Endothelial cell of hepatic sinusoid (primary cell): Measurements from ENCODE around the gene CYTH1.
"Not testable (repeated sequence)": the region's sequence is repeated elsewhere in the genome, so short reads cannot be mapped to it uniquely, and the experiment has no call there.

ENCODE experiments used
- in situ Hi-C: cut with HindIII; loops from 2 replicates; pipeline ENCODE4 v1.10.0; 2017; ENCODE audit warnings: low sequenced_read_pairs

The CYTH1 gene

GRCh38 chr17:78790552-78790951 lies 8.5 kb upstream of the CYTH1 start:
- in situ Hi-C loops: no loop called here

GRCh38 chr17:78789663-78790181 lies 7.6 kb upstream of the CYTH1 start:
- in situ Hi-C loops: no loop called here

DNA sequence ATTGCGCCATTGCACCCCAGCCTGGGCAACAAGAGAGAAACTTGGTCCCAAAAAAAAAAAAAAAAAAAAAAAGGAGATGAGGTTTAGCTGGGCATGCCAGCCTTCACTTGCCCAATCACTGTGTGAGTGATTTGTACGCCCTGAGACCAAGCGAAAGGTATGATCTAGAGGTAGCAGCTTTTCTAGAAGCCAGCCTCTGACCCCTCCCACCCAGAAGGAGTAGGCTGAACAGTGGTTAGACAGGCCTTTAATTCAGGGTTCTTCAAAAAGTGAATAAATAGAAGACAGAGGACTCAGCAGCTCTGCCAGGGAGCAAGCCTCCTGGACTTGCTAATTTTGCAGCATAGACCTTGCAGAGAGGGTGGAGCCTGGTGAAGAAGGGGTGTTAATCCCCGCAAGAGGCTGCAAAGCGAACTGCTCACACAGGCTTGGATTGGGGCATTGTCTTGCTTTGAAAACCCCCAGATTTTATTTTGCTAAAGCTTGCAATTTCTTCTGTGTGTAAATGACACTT lies 7.1 kb upstream of the CYTH1 start:
- in situ Hi-C loops: no loop called here

DNA sequence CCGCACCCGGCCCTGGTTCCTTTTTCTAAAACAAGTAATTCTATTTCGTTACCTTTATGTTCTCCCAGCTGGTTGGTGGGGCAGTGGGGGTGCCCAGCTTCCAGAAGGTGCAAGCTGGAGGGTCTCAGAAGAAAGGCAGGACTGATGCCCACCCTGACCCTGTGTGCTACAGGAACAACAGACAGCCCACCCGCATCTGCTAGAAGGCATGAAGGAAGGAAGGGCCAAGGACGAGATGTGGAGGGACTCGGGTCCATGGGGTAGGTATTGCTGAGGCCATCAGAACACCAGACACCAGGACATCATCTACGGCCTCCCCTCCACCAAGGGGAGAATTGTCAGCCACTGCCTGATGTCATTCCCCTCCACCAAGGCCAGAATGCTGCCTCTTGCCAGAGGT lies 6.4 kb upstream of the CYTH1 start:
- in situ Hi-C loops: no loop called here

- in situ Hi-C loops: no loop called here
Observed at GRCh38 chr17:78787444-78787843, 5.4 kb upstream of the CYTH1 start.

DNA sequence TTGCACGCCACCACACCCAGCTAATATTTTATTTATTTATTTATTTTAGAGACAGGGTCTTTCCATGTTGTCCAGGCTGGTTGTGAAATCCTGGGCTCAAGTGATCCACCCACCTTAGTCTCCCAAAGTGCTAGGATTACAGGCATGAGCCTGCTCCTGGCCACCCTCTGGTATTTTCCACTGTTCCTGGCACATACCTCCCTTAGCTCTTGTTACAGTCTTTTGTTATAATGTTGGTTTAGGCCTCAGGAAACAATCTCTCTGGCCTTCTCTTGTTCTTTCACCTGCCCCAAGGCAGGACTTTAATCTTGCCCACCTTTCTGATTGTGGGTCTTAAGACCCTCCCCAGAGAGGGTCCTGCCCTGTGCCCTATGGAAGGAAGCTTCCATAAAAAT lies 3.6 kb upstream of the CYTH1 start:
- in situ Hi-C loops: no loop called here

GRCh38 chr17:78785011-78785662 lies 3.1 kb upstream of the CYTH1 start:
- in situ Hi-C loops: no loop called here

GRCh38 chr17:78784352-78784751 lies 2.3 kb upstream of the CYTH1 start:
- in situ Hi-C loops: no loop called here

DNA sequence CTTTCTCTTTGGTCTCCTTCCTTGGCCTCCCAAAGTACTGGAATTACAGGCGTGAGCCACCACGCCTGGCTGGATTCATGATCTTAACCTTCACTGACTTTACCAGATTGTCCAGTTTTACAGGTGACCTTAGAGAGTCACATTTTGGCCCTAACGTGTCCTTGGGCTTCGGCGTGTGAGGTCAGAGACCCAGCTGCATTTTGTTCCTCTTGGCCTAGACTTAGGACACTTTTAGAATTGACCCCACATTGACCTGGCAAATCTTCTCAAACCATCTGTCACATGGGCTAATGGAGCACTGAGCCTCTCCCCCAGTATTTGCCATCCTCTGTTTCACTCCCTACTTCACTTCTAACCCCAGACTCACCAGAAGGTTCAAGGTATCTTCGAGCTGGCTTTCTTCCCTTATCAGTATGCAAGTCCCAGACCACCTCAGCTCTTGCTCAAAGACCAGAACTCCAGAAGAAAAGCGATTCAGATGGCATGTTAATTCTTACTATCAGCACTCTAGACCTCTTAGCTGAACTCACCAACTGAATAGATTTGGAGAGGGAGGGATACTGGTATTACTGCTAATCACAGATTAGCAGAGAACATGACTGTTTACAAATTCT lies 1.7 kb upstream of the CYTH1 start:
- in situ Hi-C loops: no loop called here

GRCh38 chr17:78781104-78781892 lies 775 bp downstream of the CYTH1 start:
- in situ Hi-C loops: no loop called here

- in situ Hi-C loops: no loop called here
Observed at GRCh38 chr17:78780335-78780734, 1.7 kb downstream of the CYTH1 start.

- in situ Hi-C loops: no loop called here
Observed at GRCh38 chr17:78779850-78780249, 2.2 kb downstream of the CYTH1 start.

- in situ Hi-C loops: not testable (repeated sequence)
Observed at GRCh38 chr17:78779286-78779651, 2.8 kb downstream of the CYTH1 start.

GRCh38 chr17:78777881-78778280 lies 4.2 kb downstream of the CYTH1 start:
- in situ Hi-C loops: no loop called here

DNA sequence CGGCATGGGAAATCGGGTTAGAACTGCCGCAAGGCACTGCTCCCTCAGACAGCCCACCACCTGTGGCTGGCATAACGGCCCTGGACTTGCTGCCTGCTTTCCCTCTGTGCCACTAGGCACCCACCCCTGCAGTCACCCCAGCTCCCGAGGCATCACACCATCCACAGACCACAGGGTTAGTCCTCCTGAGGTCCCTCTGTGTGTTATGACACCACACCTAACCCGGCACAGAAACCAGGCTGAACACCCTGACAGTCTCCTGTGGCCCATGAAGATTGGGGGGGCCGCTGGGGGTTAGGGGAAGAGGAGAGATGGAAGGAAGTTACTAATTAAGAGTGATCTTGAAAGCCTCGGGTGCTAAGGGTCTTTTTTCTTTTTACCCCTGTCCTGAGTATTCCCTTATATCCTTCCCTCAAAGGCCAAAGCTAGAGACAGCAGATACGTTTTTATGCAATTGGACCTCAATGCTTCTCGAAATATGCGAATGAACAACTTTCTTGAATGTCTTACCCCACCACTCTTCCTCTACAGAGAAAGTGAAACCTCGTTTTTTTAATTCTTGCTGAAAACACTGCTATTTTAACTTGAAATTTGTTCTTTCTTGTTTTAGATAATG lies 7.0 kb downstream of the CYTH1 start:
- in situ Hi-C loops: no loop called here

DNA sequence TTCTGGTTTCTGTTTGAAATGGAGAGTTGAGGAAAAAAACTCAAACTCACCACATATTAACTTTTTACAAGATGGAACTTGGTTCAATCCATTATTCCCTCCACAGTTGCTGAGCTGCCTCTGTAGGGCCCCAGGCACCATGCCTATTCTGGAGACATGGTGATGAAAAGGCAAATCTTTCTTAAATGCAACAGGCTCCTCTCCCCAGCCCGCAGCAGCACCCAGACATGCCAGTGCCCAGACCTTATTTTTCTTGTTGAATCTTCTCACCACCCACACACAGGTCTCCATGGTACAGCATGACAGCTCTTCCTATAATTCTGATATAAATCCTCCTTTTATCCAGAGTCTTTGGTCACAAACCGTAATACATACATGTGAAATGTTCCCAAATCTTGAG lies 7.6 kb downstream of the CYTH1 start:
- in situ Hi-C loops: no loop called here

DNA sequence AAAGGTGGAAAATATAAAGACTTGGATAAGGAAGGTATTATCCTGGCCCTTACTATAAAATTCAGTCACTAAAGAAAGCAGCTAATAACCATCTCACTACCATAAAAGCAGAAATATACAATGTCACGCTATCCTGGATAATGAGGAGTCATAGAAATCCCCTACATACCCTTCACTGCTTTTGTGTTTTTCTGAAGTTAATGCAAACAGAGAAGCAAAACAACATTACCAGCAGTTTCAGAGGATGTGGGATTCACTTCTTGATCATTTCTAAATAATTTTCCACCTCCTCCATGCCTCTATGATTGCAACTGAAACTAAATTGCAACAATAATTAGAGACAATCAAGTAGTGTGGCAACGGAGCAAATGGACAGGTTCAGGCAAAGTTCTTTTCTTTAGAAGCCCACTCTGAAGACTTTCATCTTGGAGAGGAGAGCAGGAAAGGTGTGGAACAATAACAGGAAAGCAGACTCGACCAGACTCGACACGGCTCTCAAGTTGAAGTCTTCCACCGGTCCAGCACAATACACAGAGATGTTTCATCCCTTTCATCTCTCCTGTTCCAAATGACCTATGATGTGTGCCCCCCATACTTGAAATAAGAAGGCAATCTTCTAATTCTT lies 10.2 kb downstream of the CYTH1 start:
- in situ Hi-C loops: no loop called here

GRCh38 chr17:78769196-78769773 lies 12.8 kb downstream of the CYTH1 start:
- in situ Hi-C loops: no loop called here

GRCh38 chr17:78767806-78768205 lies 14.3 kb downstream of the CYTH1 start:
- in situ Hi-C loops: no loop called here

DNA sequence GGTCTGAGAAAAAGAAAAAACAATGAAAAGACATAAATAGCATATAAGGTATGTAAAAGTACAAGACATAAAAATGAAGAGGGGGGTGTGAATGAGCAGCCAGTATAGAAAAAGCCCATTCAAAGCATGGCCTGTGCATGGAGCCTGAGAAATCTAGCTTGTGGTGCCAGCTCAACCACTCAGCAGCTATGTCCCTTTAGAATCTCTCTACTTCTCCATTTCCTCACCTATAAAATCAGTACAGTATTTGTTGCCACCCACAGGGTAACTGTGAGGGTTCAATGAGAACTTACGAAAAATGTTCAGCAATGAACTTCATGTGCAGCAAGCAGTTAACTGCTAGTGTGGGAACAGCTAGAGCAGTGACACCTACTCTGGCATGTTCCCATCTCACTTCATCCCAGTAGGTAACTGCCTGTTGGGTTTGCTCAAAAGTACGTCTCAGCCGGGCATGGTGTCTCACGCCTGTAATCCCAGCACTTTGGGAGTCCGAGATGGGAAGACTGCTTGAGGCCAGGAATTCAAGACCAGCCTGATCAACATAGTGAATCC lies 15.3 kb downstream of the CYTH1 start:
- in situ Hi-C loops: no loop called here
